Activated T-cell treated with anti-CD3 and anti-CD28 coated beads for 48 hours (primary cell): ENCODE measurements around the gene CCL27.

ENCODE experiments used
- DNase-seq: peaks from one replicate; pipeline ENCODE4 v3.0.0-alpha.2; 2020; ENCODE audit warnings: low read depth

Gene CCL27

DNA sequence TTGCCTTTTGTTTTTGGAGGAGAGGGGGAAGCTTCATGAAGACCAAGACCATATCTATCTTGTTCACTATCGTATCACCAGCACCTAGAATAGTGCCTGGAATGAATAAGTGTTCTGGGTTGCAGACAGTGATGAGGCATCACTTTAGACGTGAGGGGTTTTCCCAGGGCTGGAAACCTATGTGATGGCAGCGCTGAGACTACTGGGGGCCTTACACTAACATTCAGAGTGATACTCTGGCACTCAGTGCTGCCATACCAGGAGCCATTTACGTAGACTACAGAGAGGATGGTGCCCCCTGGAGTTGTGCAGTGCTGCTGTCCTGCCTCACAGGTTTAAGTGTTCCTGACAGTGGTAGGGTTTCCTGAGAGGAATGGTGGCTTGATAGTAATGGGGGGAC is 21.7 kb upstream of the CCL27 start:
- peak; percentile 16 for DNase-seq

DNA sequence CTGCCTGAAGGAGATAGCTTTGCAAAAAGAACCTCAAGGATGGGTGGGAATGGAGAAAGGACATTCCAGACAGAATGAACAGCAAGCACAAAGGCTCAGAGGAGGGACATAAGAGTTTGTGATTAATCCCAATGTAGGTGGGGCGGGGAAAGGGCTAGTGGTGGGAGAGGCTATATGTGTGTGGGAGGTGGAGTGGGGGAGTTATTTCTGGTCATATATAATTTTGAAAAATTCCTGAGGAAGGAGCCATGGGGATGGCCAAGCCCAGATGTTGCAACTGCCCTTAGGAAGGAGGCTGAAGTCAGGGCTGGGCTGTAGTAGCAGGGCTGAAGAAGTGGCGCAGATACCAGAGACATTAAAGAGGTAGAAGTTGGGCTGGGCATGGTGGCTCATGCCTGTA is 13.4 kb upstream of the CCL27 start:
- no peak for DNase-seq

DNA sequence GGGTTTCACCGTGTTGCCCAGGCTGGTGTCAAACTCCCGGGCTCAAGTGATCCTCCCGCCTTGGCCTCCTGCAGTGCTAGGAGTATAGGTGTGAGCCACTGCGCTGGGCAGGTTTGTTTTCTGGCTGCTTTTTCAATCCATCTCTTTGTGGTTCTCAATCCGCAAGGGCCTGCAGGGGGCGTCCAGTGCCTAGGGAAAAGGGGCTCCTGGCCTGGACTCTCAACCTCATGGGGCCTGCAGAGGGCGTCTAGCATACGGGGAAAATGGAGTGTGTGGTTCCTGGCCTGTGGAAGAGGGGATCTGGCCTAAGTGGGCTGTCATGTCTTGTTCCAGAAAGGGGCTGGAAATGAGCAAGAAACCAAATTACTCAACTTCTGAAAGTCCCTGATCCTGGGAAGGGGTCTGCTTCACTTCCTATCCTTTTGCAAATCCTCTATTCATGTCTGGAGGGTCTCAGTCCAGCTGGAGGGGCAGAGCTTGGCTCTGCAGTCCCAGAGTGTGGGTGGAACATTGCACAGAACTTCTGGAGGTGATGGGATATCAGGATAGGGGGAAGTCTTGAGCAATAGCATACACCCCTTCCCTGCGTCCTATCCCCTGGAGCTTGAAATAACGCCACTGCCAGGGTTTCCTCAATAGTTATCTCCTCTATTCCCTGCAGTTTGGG is 12.7 kb upstream of the CCL27 start:
- DNase-seq: peak; percentile 61

DNA sequence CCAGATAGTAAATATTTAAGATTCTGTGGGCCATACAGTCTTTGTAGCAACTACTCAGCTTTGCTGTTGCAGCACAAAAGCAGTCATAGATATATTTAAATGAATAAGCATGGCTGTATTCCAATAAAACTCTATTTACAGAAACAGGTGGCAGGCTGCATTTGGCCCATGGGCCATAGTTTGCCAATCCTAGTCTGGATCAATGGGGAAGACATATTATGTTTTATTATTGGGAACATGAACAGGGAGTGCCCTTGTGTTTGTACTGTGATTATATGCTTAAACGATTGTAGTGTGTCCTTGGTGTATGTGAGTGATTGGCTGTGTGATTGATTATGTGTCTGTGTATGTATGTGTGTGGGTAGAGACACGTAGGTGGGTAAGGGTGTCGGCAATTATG is 12.0 kb upstream of the CCL27 start:
- DNase-seq: no peak

DNA sequence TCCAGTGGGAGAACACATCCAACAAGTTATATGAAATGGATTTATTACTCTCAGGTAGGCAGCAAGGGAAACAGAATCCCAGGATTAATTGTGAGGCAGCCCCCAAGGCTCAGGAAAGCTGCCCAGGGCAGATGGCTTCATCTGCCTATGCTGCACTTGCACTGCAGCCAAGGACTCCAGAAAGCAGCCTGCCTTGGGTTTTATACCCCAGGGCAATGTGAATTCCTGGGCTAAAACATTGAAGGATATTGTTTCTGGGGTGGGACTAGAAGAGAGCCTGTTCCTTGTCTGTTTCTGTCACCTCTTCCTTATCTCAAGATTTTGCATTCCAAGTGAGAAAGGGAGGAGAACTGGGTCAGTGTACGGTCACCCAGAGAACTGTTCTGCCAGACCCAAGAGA is 8.8 kb upstream of the CCL27 start:
- no peak for DNase-seq

DNA sequence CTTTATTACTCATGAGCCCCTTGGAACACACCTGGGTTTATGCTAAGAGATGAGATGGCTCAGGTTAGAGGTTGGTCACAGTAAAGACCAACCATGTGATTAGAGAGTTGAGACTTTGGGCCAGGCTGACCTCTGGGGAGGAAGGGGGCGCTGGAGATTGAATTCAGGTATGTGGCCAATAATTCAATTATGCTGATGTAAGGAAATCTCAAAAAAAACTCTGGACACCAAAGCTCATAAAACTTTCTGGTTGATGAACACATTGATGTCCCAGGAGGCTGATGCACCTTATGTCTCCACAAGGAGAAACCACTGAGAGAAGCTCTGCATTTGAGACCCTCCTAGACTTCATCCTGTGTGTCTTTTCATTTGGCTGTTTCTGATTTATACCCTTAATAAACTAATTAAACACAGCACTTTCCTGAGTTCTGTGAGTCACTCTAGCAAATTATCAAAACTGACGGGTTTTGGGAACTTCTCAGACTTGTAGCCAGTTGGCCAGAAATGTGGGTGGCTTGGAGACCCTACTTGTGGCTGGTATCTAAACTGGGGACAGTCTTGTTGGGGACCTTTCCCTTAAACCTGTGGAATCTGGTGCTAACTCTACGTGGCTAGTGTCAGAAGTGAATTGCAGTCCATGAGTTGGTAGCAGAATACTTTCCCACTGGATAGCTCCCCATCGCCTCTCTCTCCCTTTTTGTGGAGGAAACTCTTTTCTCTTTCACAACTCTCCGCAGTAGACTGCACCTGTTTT is 7.5 kb upstream of the CCL27 start:
- DNase-seq: no peak

DNA sequence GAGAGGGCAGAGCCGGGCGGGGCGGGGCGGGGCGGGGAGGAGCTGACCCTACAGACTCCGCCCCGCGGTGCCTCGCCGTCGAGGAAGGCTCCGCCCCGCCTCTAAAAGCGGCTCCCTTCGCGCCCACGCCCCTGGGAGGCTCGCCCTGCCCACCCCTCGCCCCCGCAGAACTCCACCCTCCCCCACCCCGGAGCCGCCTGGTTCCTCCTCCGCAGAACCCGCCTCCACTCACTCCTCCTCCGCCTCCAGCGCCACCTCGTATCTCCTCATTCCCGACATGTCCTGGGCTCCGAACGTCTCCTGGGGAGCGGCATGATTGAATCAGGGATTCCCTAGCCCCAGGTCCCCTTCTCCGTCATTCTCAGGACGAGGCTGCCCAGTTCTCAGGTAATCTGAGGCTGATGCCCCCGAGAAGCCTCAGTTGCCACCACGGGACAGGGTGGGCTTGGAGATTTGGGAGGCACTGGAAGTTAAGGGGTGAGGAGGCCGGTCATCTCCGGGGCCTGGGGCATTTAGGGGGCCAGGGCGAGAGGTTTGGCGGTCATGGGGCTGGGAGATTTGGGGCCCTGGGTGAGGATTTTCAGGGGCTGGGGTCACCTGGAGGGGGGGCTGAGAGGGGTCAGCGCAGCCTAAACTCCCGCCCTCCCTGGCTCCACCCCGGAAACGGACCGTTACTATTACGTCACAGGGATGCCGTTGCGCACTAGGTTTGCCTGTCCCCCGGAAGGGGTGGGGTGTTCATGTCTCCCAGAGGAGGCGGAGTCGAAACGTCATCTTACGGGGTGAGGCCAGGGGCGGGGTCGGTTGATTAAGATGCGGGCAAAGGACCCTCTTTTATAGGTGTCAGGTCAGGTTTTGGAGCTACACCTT is 3.2 kb upstream of the CCL27 start:
- peak; percentile 75 for DNase-seq

DNA sequence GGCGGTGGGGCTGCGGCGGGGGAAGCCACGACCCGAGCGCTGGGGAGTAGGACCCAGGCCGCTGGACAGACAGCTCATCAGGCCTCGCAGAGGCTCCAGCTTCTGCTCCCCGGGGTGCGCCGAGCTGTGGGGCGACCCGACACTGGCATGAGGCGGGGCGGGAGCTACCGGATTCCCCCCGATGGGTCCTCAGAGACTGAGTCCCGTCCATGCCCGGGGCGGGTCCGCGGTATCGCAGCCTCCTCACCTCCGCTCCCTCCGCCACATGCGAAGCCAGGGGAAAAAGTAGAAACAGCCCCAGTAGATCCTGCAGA is 2.6 kb upstream of the CCL27 start:
- DNase-seq: no peak

DNA sequence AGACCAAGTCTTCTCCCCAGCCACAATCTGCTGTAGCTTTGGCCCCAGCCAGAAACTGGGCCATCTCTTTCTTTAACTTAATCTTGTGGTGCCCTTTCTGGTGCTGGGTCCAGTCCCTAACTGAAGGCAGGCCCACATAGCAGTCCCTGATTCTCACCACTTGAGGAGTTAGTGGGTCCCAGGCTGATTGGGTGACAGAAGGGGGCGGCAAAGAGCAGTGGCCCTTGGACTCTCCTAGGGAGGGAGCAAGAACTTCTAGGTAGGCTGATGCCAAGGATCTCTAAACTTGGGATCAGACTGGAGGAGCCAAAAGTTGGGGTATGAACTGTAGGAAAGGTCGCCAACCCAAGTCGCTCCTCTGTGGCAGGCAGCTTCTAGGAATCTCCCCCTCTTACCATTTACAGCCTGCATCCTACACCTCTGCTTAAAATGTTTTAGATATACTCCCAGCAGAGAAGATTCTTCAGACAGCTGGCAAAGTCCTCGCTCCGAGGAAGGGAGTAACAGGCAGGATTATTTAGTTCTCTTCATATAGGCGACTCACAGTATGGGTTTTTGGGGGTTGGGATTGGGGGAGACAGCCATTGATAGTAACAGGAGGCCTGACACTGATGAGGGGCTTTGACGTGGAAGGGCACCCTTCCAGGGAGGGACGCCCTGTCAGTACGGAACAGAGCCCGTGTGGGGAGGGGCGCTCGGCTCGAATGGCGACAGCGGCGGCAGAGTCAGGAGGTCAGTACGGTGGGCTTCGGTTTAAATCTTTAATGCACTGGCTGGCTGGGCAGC is 2.0 kb upstream of the CCL27 start:
- DNase-seq: peak; percentile 77

DNA sequence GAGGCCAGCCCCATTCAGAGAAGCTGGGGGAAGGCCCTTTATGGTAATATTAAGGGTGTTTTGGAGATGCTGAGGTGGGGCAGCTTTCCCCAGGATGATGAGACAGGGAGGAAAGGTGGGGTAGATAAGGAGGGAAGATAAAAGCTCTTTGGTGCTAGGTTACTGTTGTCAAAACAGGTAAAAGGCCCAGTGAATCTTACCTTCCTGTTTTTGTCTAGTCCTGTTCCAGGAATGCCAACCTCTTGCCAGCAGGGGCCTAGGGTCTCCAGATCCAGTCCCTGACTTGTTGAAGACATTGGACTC is 797 bp upstream of the CCL27 start:
- no peak for DNase-seq

DNA sequence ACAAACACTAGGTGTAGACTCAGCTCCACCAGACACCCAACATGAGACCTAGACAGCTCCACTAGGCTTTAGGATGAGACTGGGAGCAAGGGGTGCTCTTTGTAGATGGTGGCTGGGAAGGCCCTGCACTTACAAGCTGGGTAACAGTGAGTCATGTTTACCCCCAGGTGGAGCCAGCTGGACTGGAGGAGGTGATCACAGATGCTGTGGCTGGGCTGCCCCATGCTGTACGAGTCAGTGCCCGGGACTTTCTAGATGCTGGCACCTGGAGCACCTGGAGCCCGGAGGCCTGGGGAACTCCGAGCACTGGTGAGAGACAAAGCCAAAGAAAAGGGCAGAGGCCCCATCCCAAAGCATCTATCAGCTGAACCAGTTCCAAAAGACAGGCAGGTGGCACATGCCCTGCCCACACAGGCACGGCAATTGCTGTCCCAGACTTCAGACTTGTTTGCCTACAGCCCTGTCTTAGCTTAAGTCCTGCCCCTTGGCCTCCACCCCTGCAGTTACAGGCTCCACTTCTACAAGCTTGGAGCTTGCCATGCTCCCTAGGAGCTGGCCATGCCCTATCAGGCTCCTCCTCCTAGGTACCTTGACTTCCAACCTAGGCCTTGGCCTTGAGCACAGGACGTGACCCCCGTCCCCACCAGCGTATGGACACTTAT is 2.7 kb downstream of the CCL27 start:
- no peak for DNase-seq

DNA sequence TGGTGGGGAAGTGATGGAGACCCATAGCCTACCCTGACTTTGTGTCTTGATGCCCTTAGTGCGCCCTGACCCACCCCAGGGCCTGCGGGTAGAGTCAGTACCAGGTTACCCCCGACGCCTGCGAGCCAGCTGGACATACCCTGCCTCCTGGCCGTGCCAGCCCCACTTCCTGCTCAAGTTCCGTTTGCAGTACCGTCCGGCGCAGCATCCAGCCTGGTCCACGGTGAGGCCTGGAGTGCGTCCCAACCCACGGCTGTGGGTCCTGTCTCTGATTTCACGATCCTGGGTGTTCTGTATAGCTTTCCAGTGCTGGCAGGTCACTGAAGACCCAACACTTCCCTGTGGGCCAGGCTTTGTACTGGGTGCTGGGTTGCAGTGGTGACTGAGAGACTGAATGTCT is 4.0 kb downstream of the CCL27 start:
- no peak for DNase-seq

DNA sequence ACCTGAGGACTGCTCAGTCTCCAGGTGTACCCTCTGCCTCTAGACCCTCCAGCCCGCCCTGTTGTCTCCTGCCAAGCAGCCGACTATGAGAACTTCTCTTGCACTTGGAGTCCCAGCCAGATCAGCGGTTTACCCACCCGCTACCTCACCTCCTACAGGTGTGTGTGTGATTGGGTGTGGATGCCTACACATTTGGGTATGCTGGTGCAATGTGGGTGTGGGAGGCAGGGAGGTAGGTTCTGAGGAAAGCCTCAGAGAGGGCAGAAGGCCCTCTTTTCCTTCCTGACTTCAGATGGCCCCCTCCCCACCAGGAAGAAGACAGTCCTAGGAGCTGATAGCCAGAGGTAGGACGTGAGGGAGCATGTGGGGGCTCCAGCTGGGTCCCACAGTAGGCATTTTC is 5.5 kb downstream of the CCL27 start:
- no peak for DNase-seq

DNA sequence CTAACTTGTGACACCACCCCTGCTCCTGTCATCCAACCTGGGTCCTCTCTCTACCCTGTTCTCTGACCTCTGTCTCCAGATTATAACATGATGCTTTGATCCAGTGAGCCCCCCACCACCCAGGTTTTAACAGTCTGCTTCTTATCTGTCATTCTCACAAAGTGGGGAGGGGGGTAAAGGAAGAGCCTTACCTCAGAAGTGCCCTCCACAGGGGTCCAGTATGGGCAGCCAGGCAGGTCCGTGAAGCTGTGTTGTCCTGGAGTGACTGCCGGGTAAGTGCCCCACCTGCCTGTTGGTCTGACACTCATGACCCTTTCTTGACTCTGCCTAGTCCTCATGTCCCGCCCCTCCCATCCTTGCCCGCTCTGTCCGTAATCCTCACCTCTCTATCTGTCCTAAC is 7.1 kb downstream of the CCL27 start:
- DNase-seq: no peak

DNA sequence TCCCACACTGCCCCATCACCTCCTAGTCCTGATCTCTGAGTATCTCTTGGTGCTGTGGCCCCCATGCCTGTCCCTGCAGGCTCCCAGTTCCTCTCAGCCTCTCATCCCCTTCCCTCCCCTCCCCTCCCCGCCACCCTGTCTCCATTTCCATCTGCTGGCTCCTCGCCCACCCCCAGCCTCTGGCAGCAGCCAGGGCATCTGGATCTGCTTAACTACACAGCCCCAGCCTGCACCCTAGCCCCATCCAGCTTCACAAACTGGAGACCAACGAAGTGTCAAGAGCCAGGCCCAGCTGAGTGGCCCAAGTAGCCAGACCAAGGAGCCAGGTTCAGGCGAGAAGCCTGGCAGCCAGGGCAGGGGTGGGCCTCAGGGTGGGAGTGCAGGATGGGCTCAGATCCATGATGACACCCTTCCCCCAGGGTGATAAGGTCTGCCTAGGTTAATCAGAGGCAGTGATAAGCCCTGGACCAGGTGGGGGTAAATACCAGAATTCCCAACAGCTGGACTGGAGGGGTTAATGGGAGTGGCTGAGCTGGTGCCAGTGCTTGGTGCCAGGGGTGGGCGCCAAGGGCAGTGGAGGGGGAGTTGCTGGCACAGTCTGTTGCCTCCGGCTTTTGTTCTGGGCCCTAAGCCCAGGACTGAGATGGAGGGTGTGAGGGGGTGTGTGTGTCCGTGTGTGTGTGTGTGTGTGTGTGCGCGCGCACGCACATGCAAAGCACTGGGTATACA is 8.0 kb downstream of the CCL27 start:
- DNase-seq: no peak

DNA sequence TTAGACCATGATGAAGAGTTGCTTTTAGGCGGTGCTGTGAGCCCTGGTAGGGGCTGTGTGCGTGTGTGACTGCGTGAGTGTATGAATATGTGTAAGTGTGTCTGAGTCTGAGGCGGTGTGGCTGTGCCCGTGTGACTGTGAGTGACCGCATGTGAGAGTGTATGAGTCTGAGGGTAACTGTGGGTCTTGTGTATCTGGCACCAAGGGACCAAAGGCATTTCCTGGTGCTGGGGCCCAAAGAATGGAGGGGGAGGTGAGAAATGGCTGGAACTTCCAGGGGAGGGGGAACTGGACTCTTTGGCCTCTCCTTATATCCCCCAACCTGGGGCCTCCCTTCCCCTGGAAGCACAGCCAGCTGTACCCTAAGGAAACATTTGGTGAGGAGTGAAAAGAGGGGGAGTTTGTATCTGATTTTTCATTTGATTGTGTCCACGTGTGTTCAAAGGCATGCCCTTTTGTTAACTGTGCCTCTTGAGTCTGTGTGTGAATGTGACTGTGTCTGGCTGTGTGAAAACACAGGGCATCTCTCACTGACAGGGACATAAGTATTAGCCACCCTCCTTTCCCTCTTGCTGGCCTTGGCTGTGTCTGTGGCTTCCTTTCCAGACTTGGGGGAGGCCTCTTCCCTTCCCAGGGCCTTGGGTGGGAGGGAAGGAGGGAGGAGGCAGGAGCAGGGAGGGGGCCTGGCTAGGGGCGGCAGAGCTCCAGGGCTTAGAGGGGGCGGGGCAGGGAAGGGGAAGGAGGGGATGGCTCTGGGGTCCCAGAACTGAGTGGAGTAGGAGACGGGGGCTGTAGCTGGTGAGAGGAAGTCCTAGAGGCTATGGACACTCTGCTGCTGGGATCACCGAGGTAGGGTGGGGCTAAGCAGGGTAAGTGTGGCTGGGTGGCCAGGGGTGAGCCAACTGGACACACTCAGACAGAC is 9.0 kb downstream of the CCL27 start:
- DNase-seq: no peak

DNA sequence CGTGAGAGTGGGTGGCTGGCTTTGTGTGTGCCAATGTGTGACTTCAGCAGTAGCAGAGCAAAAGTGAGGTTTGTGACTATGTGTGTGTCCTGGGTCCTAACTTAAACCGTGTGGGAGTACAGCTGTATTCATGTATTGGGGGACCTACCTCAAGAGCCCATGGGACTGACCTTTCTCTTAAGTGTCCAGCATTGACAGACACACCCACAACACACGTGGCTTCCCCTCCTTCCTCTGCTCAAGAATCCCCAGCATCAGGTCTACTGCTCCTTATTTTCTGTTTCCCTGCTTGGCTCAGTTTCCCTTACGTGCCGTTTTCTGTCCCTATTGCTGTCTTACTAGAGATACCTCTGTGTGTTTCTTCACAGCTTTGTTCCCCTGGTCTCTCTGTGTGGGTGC is 9.9 kb downstream of the CCL27 start:
- no peak for DNase-seq

DNA sequence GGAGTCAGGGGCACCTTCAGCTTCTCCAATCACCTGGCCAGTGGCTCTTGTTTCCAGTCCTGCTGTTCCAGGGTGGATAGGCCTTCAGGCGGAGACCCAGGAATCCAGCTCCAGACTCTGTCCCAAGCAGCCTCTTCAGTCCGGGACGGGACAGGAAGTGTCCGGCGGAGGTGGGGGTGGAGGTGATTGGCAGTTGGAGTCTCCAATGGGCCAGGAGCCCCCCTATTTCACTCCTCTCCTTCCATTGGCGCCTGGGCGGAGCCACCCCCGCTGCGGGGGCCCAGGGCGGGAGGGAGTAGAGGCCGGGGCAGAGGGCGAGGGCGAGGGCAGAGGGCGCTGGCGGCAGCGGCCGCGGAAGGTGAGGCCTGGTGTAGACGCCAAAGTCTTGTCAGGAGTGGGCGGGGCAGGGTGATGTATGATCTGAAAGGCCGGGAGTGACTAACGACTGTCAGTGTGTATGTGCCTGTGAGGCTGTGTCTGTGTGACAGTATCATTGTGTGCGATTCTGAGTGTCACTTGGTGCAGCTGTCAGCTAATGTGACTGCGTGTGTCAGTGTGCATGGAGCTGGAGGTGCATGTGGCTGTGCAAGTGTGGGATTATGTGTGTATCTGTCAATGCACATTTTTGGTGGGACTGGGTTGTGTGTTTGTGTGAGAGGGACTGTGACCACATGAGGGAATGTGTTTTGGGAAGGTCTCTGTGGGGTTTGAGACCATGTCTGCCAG is 10.4 kb downstream of the CCL27 start, which contains the start of gene IL11RA:
IL11RA (plus strand) TSS at position 310 of the 726 bp plus-strand sequence. CDS start 3,033 bp downstream, outside the sequence.
- DNase-seq: peak; percentile 64

DNA sequence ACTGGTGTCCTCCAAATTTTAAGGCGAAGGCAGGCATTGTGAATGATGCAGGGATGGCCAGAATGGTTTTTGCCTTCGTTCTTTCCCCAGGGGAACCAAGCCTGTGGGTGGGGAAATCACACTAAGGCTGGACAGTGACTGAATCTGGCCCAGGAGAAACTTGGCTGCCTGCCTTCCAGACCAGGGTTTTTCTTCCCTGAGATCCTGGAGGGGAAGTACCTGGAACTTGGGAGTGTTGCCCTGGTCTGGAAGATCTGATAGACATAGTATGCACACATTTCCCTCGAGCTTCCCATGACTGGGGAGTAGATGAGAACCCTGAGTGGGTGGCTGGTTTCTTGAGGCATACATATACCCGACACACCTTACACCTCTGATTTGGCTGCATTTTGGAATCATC is 11.1 kb downstream of the CCL27 start:
- DNase-seq: no peak
